GM12864 (cell line): ENCODE data around the gene SF3A1.

Experiments used
- DNase-seq: peaks from one replicate; pipeline ENCODE4 v3.0.0-alpha.2; 2011; ENCODE audit warnings: low read depth
- H3K4me3 ChIP-seq: 2 replicates; pipeline ENCODE4 v1.5.1; 2011; ENCODE audit warnings: mild to moderate bottlenecking, low read depth, low read length, control low read depth
- TF ChIP-seq, protein P1 (sequence below): IDR thresholded peaks from 2 replicates; pipeline ENCODE4 v1.5.1; 2011; ENCODE audit warnings: low read depth, mild to moderate bottlenecking, moderate library complexity, low read length, control low read depth, inconsistent platforms; ENCODE audit errors: missing control alignments

Gene SF3A1

DNA sequence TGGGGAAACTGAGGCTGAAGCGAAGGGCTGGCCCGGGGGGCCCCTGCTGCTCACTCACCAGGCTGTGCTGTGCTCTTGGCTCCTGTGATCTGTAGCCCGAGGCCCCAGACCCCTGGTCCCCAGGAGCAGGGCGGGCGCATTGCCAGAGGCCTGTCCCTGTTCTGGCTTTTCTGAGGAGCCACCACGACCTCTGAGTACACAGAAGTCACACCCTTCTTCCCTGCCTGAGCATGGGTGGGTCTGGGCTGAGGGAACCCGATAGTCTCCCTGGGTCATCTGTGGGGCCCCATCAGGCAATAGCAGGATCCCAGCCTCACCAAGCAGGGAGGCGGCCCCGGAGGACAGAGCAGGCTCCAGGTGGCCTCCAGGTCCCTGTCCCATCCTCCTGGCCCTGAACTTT lies 72.5 kb downstream of the SF3A1 start:
- H3K4me3 ChIP-seq: no peak overlapping the region
- DNase-seq: no peak
- TF ChIP-seq, protein P1, sequence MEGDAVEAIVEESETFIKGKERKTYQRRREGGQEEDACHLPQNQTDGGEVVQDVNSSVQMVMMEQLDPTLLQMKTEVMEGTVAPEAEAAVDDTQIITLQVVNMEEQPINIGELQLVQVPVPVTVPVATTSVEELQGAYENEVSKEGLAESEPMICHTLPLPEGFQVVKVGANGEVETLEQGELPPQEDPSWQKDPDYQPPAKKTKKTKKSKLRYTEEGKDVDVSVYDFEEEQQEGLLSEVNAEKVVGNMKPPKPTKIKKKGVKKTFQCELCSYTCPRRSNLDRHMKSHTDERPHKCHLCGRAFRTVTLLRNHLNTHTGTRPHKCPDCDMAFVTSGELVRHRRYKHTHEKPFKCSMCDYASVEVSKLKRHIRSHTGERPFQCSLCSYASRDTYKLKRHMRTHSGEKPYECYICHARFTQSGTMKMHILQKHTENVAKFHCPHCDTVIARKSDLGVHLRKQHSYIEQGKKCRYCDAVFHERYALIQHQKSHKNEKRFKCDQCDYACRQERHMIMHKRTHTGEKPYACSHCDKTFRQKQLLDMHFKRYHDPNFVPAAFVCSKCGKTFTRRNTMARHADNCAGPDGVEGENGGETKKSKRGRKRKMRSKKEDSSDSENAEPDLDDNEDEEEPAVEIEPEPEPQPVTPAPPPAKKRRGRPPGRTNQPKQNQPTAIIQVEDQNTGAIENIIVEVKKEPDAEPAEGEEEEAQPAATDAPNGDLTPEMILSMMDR: no peak

DNA sequence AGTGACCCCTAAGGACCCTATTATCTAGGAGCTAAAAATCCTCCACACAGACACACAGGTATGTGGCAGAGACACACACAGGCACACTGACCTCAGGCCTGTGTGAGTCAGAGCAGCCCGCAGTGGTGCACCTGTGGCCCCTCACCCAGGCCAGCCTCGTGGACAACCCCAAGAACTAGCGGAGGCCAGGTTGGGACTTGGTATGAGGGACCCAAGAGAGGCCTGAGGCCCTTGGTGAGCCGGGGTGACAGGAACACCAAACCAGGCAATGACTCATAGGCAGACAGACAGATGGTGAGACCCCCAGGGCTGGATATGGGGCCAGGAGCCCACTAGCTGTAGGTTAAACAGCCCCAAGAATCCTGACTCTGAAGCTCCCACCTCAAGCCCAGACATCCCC lies 73.4 kb downstream of the SF3A1 start:
- no peak for DNase-seq
- TF ChIP-seq, protein P1: no peak

DNA sequence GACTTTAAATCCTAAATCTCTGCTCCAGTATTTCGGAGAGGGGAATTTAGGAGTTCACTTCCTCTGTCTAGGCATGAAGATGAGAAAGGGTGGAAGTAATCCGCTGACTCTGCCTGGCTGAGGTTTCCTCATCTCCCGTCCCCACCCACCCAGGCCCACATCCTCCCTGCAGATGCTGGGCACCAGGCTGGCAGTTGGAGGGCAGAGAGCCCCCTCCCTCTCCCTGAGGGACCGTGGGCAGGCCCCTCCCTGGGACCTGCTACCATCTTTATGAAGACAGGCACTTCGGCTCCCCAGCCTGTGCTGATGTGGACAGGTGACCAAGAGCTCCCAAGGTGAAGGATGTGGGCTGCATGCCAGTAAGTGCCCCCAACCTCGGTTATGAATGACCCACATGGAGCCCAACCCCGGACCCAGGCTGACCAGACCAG lies 74.1 kb downstream of the SF3A1 start:
- no peak for DNase-seq
- TF ChIP-seq, protein P1: no peak
- H3K4me3 ChIP-seq: no peak overlapping the region

More for the DNA sequence above, 73.4 kb downstream of the SF3A1 start:
- H3K4me3 ChIP-seq: no peak overlapping the region
